ENCODE measurements around the gene IRS2.
"Not testable (repeated sequence)": the region's sequence is repeated elsewhere in the genome, so short reads cannot be mapped to it uniquely, and the experiment has no call there.

IRS2 gene

DNA sequence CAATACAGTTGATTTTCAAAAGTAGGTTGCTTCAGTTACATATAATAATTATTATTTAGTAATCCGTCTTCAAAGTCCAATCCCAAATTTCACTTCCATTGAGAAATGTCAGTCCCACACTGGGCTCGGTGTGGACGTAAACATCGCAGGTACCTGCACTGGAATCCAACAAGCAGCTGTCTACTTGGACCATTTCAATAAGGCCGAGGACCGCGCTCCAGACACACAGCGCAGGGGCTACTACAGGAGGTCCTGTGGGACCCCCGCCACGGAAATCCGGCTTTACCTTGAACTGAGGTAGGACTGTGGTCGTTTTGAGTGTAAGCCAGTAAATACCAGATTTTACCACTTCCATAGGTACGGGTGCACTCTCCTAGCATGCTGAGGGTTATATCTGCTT lies 30.8 kb downstream of the IRS2 start:
- no peak for DNase-seq

DNA sequence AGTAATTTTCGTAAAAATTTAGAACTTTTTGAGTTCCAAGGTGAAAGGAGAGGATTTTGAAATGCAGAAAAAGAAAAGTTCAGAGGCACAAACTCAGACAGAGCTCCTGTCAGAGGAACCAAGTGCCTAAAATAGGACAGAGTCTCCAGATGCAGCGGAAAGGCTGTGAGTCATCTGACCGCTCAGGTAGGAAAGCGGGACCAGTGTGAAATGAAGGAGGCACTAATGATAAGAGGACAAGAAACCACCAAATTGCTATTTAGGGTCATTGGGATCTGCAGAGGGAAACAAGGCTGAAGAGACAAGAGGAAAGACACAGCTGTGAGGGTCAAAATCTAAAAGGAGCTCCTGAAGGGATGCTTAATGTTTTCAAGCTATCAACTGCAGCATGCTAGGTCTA lies 34.9 kb downstream of the IRS2 start:
- no peak for DNase-seq

DNA sequence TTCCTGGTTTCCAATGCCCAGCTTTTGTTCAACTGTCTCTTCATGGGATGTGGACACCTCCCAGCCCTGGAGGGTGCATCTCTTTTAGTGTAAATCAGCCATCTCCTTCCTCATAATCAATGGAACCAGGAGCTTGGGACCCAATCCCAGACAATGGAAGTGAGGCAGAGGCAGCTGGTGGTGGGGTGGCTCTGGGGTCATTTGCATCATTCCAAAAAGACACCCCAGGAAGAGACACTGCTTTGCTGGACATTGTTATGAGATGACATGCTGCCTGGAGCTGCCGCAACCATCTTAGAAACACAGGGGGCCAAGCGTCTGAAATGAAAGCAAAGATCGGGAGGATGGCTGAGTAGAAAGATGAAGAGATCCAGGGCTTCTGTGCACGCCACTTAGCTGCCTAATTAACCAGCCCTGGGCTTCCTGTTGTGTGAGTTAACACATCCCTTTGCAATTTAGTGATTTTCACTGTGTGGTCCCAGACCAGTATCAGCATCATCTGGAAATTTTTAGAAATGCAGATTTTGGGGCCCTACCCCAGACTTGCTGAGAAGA lies 36.1 kb downstream of the IRS2 start:
- DNase-seq, result no peak

DNA sequence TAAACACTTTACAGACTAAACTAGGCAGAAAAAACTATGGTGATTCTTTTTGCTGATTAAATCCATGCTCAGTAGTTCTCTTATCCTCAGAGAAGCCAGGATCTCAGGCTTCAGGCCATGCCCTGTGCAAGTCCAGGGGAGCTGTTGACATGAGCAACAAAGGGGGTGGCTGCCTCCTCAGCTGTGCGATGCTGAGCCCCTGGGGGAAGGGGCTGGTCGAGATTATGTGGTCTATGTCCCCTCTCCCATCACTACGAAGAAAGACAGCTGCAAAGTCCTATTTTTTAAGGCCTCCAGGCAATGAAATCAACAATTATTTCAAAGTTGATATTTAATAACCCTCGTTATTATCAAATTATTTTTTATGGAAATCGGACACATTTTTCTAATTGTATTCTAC lies 37.0 kb downstream of the IRS2 start:
- no peak for DNase-seq

DNA sequence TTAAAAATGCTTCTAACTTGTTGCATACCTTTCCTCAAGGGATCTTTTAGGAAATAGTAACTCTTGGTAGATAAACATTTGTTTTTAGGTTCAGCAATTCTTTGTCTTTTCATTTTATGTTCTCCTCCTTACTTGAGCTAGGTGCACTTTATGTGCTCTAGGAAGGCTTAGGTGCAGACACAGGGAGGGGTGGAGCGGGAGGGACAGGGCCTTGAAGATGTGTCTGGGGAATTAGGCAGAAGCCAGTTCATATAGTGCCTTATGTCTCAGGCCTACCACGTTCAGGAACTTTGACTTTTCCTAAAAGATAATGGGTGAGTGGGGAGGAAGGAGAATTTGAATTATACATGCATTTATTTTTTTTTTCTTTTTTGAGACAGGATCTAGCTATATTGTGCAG lies 37.7 kb downstream of the IRS2 start:
- DNase-seq, result no peak

DNA sequence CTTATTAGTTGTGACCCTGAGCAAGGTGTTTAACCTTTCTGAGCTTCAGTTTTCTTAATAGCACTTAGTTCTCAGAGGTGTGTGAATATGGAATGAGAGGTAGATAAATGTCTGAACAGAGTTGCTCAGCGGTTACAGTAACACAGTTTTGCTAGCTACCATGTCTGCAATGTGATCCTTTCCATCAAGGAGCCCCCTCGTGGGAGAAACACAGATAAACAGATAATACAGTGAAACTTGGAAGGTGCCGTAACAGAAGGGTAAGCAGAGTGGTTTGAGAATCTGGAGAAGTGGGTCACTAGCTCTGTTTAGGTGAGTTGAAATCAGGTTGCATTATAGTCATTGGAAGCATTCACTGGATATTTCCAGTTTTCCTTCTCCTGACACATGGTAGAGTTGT lies 38.9 kb downstream of the IRS2 start:
- no peak for DNase-seq

DNA sequence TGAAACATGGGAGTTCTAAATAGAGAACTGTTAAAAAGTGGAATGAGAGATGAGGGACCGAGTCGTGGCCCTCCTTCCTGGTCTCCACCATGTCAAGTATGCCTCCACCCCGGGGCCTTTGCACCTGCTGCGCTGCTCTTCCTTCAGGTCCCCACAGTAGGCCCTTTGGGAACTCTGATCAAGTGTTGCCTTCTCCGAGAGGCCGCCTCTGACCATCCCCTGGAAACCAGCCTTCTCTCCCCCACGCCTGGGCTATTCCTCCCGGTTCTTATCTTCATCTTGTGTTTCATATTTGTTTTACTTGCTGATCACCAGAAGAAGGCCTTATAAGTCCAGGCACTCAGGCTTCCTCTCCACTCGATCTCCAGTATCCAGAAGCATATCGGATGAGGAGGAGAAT lies 40.0 kb downstream of the IRS2 start:
- no peak for DNase-seq

DNA sequence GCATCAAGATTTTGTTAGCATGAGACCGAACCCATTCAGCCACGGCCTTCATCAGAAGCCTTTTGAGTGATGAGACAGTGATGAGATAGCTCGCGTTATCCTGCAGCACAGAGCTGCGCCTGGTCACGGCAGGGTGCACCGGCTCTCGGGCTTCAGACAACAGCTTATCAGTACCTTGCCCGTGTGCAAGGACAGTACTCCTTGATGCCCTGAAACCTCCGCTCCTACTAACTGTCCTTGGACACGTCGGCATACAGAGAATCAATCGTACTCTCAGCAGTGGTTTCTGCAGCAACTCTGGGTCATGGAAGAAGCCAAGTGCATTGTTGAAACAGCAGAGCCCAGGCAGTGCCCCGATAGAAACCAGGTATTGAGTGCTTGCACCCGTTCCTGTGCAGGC lies 40.7 kb downstream of the IRS2 start:
- no peak for DNase-seq

DNA sequence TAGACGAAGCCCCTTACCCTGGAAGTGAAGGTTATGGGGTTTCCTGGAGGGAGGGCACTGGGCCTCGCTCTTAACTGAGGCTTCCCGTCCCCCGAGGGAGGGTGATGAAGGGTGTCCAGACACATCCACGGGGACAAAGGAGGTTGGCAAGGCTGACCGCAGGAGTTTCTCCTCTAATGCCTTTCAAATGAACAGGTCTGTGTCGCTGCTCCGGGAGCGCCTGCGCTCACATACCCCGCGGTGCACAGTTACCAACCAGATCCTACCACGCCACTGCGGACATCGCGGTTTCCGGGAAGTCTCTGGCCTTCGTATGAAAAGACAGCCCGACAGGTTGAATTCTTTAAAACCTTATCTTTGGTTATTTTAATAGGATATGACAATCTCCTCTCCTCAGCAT lies 41.3 kb downstream of the IRS2 start:
- no peak for DNase-seq

DNA sequence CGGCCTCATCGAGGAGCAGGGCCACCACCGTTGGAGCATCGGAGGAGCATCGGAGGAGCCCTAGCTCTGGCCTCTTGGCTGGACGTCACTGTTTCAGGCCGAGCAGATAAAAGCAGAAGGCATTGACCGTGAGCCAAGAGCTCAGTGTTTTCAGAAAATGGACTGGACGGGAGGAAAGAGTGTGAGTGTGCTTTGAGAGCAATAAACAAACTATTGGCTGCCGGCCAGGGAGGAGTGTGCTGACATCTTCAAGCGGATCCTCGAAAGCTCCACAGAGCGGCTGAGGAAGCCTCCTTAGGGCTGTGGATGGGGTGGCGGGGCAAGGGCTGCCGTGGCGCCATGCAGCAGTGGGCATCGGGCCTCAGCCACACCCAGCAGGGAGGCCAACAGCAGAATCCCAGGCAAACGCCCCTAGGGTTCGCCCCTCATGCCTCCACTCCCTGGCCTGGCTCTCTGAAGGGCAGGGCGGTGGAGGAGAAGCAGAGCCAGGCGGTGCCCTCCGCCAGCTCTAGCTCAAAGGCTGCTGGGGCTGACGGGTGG lies 41.8 kb downstream of the IRS2 start:
- no peak for DNase-seq

DNA sequence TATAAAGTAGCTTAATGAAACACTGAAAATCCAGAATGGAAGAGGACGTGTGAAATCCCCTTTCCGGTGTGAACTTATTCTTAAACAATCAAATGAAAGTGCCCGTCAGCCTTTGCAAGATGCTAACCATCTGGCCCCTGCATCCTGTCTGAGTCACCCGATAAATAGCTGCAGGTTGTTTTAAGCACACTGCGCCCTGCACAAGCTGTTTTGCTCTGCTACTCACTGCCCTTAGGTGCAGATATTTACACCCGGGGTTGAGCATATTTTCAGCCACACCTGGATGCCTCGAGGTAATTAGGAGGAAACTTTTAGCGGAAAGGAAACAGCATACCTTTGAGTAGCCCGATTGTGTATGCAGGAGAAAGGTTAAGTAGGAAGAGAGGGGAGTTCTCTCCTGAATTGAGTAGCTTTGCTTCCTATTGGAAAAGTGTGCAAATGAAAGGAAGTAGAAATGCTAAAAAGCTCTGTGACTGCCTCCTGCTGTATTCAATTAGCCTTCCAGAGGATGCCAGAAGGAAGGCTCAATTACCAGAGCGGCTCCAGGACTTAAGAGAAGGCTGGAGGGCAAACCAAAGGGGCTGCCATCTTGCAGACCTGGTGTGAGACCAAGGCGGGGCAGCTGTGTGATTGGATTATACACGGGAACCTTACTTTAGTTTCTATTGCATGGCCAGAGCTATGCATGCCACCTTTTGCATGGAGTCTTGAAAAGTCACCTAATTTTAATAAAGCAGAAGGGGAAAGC lies 42.5 kb downstream of the IRS2 start:
- no peak for DNase-seq

DNA sequence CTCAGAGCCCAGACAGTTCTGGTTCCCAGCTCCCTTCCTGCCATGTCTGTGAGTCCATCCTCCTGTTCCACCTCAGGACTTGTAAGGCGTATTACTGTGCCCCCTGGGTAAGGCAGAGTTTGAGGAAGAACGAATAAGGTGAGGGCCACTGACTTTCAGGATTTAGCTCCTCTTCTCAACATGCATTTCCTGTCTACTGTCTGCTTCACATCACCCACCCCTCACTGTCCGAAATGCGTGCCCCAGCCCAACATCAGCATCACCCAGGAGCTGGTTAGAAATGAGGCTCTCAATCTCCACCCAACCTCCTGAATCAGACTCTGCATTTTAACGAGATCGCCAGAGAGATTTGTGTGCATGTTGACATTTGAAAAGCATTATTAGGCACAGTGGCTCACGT lies 44.4 kb downstream of the IRS2 start:
- no peak for DNase-seq

DNA sequence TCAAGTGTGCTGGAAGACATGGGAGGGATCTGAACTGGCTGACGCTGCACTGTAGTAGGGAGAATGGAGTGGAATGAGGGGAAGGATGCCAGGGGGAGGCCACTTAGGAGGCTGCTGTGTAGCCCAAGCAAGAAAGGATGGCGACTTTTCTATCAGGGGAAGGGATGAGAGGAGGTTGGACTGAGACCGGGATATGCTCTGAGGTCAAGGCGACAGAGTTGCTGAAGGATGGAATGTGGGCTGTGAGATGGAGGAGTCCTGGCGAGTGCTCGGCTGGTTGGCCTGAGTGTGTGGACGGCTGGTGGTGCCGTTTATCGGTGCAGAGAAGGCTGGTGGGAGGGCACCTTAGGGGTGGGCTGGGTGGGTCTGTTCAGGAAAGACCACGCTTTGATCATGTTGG lies 45.7 kb downstream of the IRS2 start:
- no peak for DNase-seq

DNA sequence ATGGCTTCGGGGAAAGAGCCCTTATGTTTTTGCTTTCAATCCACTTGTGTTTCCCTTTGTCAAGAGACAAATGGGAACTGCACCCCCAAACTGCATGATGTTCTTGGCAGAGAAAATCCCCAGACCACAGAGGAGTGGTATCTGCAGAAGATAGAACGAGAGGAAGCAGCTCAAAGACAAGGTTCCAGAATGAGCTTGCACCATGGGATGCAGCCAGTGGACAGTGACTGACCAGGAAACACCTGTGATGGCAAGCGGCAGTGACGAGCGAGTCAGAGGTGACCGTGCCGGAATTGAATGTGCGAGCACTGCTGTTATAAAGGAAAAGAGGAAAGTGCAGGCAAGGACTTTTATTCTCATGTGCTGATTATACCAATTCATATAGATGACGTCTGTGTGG lies 46.3 kb downstream of the IRS2 start:
- no peak for DNase-seq

DNA sequence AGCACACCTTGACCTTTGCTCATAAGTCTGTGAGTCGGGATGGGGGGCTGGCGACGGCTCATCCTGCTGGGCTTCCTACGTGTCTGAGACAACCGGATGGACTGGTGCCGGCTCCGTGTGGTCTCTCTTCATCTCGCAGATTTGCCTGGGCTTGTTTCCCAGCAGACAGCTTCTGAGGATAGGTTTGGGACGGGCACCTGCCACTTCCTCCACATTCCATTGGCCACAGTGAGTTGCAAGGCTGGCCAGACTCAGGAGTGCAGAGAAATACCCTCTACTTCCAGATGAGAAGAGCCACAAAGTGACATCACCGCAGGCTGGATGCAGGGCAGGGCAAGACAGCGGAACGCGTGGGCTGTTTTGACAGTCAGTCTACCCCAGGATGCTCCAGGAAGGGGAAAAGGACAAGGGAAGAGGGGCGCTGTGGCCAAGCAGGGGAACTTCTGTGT lies 48.1 kb downstream of the IRS2 start:
- no peak for DNase-seq

DNA sequence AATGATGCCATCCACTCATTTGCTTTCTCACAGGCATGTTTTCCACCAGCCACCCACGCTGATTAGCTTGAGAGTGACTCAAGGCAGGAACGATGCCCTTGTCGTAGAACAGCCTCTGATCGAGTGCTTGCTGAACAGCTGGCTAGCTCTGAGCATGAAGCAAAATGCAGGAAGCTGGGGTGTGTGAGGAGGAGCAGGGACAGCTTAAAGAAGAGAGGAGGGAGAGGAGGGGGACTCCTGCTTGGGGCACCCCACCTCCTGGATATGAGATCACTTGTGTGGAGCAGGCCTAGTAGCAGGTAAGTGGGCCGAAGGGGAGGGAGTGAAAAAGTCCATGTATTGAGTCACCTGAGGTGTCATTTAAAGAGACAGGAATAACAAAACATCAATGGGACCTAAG lies 48.8 kb downstream of the IRS2 start:
- DNase-seq, result peak; percentile 15

DNA sequence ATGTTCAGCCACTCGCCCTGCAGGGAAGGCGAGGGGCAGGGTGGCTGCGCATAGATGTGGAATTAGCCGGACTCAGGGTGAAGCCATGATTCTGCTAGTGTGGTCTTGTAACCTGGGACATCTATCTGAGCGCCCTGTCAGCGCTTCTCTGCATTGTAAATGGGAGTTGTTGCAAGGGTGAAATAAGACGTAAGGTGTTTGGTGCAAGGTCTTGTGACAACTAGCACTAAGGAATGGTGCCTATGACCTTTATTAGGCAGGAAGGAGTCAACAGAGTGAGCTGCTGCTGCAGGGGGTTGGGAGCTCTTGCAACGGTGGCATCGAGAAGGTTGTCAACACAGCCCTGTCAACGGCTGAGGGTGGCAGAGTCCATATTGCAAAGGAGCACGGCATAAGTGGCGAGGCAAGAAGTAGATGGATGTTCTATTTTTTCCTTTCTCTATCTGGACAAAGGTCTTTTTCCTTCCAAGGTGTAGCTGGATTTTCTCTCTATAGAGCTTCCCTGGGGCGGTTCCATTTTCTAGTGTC lies 49.3 kb downstream of the IRS2 start:
- DNase-seq, result no peak

DNA sequence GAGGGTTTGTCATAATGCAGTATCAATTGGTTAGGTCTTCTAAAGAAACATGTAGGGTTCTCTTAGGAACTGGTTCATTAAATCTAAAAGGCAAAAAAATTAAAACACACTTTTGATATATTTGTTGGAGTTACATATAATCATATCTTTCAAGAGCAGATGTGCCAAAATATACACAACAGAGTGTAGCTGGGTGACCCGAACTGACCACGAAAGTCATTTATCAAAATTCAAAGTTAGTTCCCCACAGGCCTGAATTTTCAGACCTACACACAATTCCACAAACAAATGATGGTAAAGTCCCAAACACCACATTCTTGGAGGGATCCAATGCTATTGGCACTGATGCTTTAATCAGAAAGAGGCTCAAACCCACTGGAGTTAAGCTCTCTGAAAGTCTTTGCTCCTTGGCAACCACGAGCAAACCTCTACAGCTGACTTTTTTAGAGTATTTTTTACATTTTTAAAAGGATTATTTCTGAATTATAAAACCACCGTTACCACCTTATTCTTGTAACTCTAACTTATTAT lies 50.9 kb downstream of the IRS2 start:
- no peak for DNase-seq

DNA sequence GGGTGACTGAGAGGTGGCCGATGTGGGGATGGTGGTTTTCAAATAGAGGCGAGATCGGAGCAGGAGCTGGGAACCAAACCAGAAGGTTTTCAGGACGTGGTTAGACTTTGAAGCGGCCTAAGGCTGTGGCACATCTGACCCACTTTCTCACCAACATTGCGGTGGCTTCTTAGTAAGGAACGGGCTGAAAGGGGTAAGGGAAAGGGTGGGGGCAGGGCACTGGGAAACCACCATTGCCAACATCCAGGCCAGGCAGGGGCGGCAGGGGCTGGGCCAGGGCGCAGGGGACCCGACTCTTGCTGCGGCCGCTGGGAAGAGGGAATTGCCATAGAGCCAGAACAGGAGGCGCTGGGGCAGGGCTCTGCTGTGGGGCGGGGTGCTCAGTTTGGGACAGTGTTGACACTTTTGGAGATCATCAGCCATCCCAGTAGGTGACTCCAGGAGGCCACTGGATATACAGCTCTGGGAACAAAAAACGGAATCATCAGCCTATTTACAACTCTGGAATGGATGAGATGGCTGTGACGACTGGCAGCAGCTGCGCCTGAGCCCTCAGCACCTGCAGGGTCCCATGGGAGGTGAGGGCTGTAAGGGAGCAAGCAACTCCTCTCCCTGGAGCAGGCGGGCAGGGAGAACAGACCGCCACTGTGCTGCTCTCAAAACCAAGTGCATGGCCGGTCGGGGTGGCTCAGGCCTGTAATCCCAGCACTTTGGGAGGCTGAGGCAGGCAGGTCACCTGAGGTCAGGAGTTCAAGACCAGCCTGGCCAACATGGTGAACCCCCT lies 52.2 kb downstream of the IRS2 start:
- no peak for DNase-seq

DNA sequence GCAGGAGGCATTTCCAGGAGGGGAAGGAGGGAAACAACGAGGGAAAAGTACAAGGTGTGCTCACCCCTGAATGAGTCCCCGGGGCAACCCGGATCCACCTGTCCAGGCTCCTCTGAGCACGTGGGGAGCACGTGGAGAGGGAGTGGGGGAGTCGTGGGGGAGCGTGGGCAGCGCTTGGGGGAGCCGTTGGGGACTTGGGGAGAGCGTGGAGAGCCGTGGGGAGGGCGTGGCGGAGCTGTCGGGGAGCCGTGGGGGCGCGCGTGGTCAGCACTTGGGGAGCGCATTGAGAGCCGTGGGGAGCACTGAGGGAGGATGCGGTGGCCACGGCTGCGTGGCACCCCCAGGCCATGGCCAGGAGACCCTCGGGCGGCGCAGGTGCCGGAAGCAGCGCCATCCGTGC lies 52.8 kb downstream of the IRS2 start:
- no peak for DNase-seq

DNA sequence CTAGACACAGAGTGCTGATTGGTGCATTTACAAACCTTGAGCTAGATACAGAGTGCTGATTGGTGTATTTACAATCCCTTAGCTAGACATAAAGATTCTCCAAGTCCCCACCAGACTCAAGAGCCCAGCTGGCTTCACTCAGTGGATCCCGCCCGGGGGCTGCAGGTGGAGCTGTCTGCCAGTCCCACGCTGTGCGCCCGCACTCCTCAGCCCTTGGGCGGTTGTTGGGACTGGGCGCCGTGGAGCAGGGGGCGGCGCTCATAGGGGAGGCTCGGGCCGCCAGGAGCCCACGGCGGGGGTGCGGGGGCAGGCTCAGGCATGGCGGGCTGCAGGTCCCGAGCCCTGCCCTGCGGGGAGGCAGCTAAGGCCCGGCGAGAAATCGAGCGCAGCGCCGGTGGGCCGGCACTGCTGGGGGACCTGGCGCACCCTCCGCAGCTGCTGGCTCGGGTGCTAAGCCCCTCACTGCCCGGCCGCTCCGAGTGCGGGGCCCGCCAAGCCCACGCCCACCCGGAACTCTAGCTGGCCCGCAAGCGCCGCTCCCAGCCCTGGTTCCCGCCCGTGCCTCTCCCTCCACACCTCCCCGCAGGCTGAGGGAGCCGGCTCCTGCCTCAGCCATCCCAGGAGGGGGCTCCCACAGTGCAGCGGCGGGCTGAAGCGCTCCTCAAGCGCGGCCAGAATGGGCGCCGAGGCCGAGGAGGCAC lies 53.8 kb downstream of the IRS2 start:
- not testable (repeated sequence) for DNase-seq

DNA sequence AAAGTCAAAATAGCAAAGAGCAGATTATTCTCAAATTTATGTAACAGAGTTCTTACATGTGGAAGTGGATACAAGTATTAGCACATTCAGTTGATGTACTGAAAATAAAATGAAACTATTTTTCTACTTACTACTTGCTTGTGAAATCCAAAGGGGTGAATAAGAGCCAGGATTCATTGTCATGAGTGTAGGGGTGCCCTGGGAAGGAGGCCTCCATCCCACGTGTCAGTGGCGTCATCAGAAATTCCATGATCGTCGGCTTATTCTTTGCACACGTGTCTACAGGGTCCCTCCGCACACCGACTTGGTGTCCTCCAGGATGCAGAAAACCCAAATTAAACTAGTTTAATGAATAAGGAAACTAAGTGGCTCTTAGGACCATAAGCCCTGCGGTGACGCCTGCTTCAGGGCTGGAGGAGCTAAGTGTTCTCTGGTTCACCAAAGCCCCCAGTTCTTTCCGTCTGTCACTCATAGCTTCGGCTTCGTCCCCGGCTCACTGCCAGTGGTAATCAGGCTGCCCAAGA lies 55.5 kb downstream of the IRS2 start:
- DNase-seq, result no peak

All from stimulated activated CD4-positive, alpha-beta T cell treated with anti-CD3 and anti-CD28 coated beads, Interleukin-4, amount 100 ng/mL, for 1 hour (primary cell).